G401 (cell line): ENCODE data around the gene PAX7. TPM values are rescaled to one million over a fixed set of nuclear protein-coding genes. Genes with fewer than 3 reads are reported as not detected.

ENCODE experiments used
- total RNA-seq: library from RNA; depleted of rRNA; stranded (reverse); fragments of >200 nt; shearing (Covaris generic); gene quantifications from 2 replicates; pipeline ENCODE4 v1.2.3, GENCODE V29; 2014; rRNA removed

PAX7 gene
- total RNA-seq, 1 experiment from 2014 or later = not detected

Other genes with a start within 250 kb of the PAX7 start
- gene KLHDC7A, start 149.9 kb upstream of the PAX7 start, total RNA-seq = 11.2 and 12.2 TPM in 2 replicates
- gene TAS1R2, start 228.8 kb downstream of the PAX7 start, total RNA-seq = not detected in 2 replicates